Natural killer cell treated with Interleukin-12 subunit alpha and Interleukin-12 subunit beta and Interleukin-15 and Interleukin-18, amount 100 ng/mL, for 72 hours (primary cell): ENCODE data around the gene FOXA2. TPM values are rescaled to one million over a fixed set of nuclear protein-coding genes. Genes with fewer than 3 reads are reported as not detected.
"Not testable (repeated sequence)": the region's sequence is repeated elsewhere in the genome, so short reads cannot be mapped to it uniquely, and the experiment has no call there.

ENCODE experiments used
- ATAC-seq, 2 donors: fragments of 150-1000 bp; cut with Tn5 transposase in 1 of 2; sonication (Bioruptor Pico), chemical (Tn5 transposase) in 1 of 2; 2 replicates each; pipeline ENCODE4 v1.10.0; 2021
- DNase-seq: peaks from one replicate; pipeline ENCODE4 v3.0.0; 2022; ENCODE audit warnings: low spot score
- H3K27ac Mint-ChIP-seq, 2 donors: 1 replicate in 1 of 2; 2 replicates in 1 of 2; pipeline ENCODE4 v1.8.0; 2022; ENCODE audit warnings: mixed read lengths in 2 of 2, mild to moderate bottlenecking in 1 of 2, moderate library complexity in 1 of 2
- H3K27me3 Mint-ChIP-seq, 2 donors: 1 replicate in 1 of 2; 2 replicates in 1 of 2; pipeline ENCODE4 v1.8.0; 2022; ENCODE audit warnings: mixed read lengths in 2 of 2
- H3K36me3 Mint-ChIP-seq: one replicate; pipeline ENCODE4 v1.8.0; 2022; ENCODE audit warnings: mixed read lengths
- H3K4me1 Mint-ChIP-seq, 2 donors: 1 replicate in 1 of 2; 2 replicates in 1 of 2; pipeline ENCODE4 v1.8.0; 2022; ENCODE audit warnings: low read depth in 2 of 2, mixed read lengths in 2 of 2, mild to moderate bottlenecking in 1 of 2
- H3K4me3 Mint-ChIP-seq: one replicate; pipeline ENCODE4 v1.8.0; 2022; ENCODE audit warnings: mixed read lengths
- H3K9me3 Mint-ChIP-seq: 2 replicates; pipeline ENCODE4 v1.8.0; 2022; ENCODE audit warnings: mixed read lengths
- total RNA-seq, 2 donors: library from RNA; stranded (reverse); gene quantifications; one replicate each; pipeline ENCODE4 v1.2.3, GENCODE V29; 2022

The FOXA2 gene
- total RNA-seq, 2 donors from 2014 or later, result not detected

GRCh38 chr20:22554391-22554790, 30.0 kb downstream of the FOXA2 start:
- DNase-seq, result no peak
- no peaks in the 10 kb centered on the region for H3K4me1 Mint-ChIP-seq
- peaks cover 14 to 15% of the 10 kb centered on the region in 2 donors for H3K27me3 Mint-ChIP-seq
- H3K4me3 Mint-ChIP-seq, result no peak overlapping the region
- peaks cover 5% of the 10 kb centered on the region for H3K36me3 Mint-ChIP-seq
- no peak for ATAC-seq
- H3K9me3 Mint-ChIP-seq, result peaks cover 8% of the 10 kb centered on the region
- H3K27ac Mint-ChIP-seq, result no peak overlapping the region

- not testable (repeated sequence) for DNase-seq, H3K36me3 Mint-ChIP-seq, ATAC-seq, H3K27ac Mint-ChIP-seq, H3K27me3 Mint-ChIP-seq, H3K4me1 Mint-ChIP-seq, H3K4me3 Mint-ChIP-seq, H3K9me3 Mint-ChIP-seq
Observed at GRCh38 chr20:22550514-22550913, 33.9 kb downstream of the FOXA2 start.

- Mint-ChIP-seq H3K27me3 (peaks cover 5 to 7% of the 10 kb centered on the region in 2 donors), H3K27ac (no peak overlapping the region), H3K36me3 (no peaks in the 10 kb centered on the region)
Observed at GRCh38 chr20:22548040-22548439, 36.3 kb downstream of the FOXA2 start.

GRCh38 chr20:22546344-22546743, 38.0 kb downstream of the FOXA2 start:
- Mint-ChIP-seq H3K36me3 (no peaks in the 10 kb centered on the region), H3K27ac (no peak overlapping the region), H3K4me1 (no peaks in the 10 kb centered on the region), H3K4me3 (no peak overlapping the region), H3K9me3 (peaks cover 12% of the 10 kb centered on the region), H3K27me3 (peaks cover 3 to 7% of the 10 kb centered on the region in 2 donors)
- no peak for ATAC-seq
- no peak for DNase-seq

More at GRCh38 chr20:22548040-22548439, 36.3 kb downstream of the FOXA2 start:
- Mint-ChIP-seq H3K4me3 (no peak overlapping the region), H3K4me1 (no peaks in the 10 kb centered on the region), H3K9me3 (peaks cover 12% of the 10 kb centered on the region)
- no peak for ATAC-seq
- DNase-seq, result no peak

- peaks cover 3 to 7% of the 10 kb centered on the region in 2 donors for H3K27me3 Mint-ChIP-seq
- H3K27ac Mint-ChIP-seq, result no peak overlapping the region
- DNase-seq (no peak), ATAC-seq (no peak)
- H3K4me3 Mint-ChIP-seq, result no peak overlapping the region
- no peaks in the 10 kb centered on the region for H3K36me3 Mint-ChIP-seq
- no peaks in the 10 kb centered on the region for H3K4me1 Mint-ChIP-seq
- peaks cover 8% of the 10 kb centered on the region for H3K9me3 Mint-ChIP-seq
Observed at GRCh38 chr20:22545045-22545444, 39.3 kb downstream of the FOXA2 start.

GRCh38 chr20:22544462-22544861, 39.9 kb downstream of the FOXA2 start:
- peaks cover 3 to 7% of the 10 kb centered on the region in 2 donors for H3K27me3 Mint-ChIP-seq
- H3K4me1 Mint-ChIP-seq, result no peaks in the 10 kb centered on the region
- H3K4me3 Mint-ChIP-seq, result no peak overlapping the region
- no peaks in the 10 kb centered on the region for H3K36me3 Mint-ChIP-seq
- peaks cover 7% of the 10 kb centered on the region for H3K9me3 Mint-ChIP-seq
- DNase-seq, result no peak
- no peak overlapping the region for H3K27ac Mint-ChIP-seq
- ATAC-seq, result no peak

GRCh38 chr20:22542427-22542826, 41.9 kb downstream of the FOXA2 start:
- no peak overlapping the region for H3K4me3 Mint-ChIP-seq
- no peaks in the 10 kb centered on the region for H3K4me1 Mint-ChIP-seq
- peaks cover 11% of the 10 kb centered on the region for H3K9me3 Mint-ChIP-seq
- no peak for DNase-seq
- H3K27ac Mint-ChIP-seq, result no peak overlapping the region
- no peak for ATAC-seq
- H3K27me3 Mint-ChIP-seq, result peaks cover 4 to 16% of the 10 kb centered on the region in 2 donors
- no peaks in the 10 kb centered on the region for H3K36me3 Mint-ChIP-seq

- no peak overlapping the region for H3K4me3 Mint-ChIP-seq
- H3K36me3 Mint-ChIP-seq, result no peaks in the 10 kb centered on the region
- peaks cover 11% of the 10 kb centered on the region for H3K9me3 Mint-ChIP-seq
- H3K4me1 Mint-ChIP-seq, result no peaks in the 10 kb centered on the region
- ATAC-seq (no peak), DNase-seq (no peak)
- no peak overlapping the region for H3K27ac Mint-ChIP-seq
- H3K27me3 Mint-ChIP-seq, result peaks cover 2 to 10% of the 10 kb centered on the region in 2 donors
Observed at GRCh38 chr20:22540832-22541231, 43.5 kb downstream of the FOXA2 start.

GRCh38 chr20:22536956-22537756, 47.2 kb downstream of the FOXA2 start:
- Mint-ChIP-seq H3K9me3 (peaks cover 7% of the 10 kb centered on the region), H3K36me3 (no peaks in the 10 kb centered on the region), H3K4me1 (no peaks in the 10 kb centered on the region), H3K27me3 (peaks cover 2 to 9% of the 10 kb centered on the region in 2 donors), H3K27ac (no peak overlapping the region), H3K4me3 (no peak overlapping the region)
- no peak for DNase-seq
- no peak for ATAC-seq

- H3K27ac Mint-ChIP-seq, result no peak overlapping the region
- no peaks in the 10 kb centered on the region for H3K36me3 Mint-ChIP-seq
- peaks cover 7% of the 10 kb centered on the region for H3K9me3 Mint-ChIP-seq
- DNase-seq (no peak), ATAC-seq (no peak)
- H3K4me3 Mint-ChIP-seq, result no peak overlapping the region
- peaks cover 2 to 9% of the 10 kb centered on the region in 2 donors for H3K27me3 Mint-ChIP-seq
- H3K4me1 Mint-ChIP-seq, result no peaks in the 10 kb centered on the region
Observed at GRCh38 chr20:22536141-22536828, 48.1 kb downstream of the FOXA2 start.

GRCh38 chr20:22535483-22535882, 48.9 kb downstream of the FOXA2 start:
- no peak for DNase-seq
- peaks cover 7% of the 10 kb centered on the region for H3K9me3 Mint-ChIP-seq

GRCh38 chr20:22533823-22534751, 50.3 kb downstream of the FOXA2 start:
- H3K4me1 Mint-ChIP-seq, result no peaks in the 10 kb centered on the region
- DNase-seq (no peak), ATAC-seq (no peak)
- H3K9me3 Mint-ChIP-seq, result peaks cover 7% of the 10 kb centered on the region
- H3K4me3 Mint-ChIP-seq, result no peak overlapping the region
- no peak overlapping the region for H3K27ac Mint-ChIP-seq
- peaks cover 2 to 5% of the 10 kb centered on the region in 2 donors for H3K27me3 Mint-ChIP-seq
- no peaks in the 10 kb centered on the region for H3K36me3 Mint-ChIP-seq

More at GRCh38 chr20:22535483-22535882, 48.9 kb downstream of the FOXA2 start:
- H3K36me3 Mint-ChIP-seq, result no peaks in the 10 kb centered on the region
- no peak for ATAC-seq
- H3K27ac Mint-ChIP-seq, result no peak overlapping the region
- H3K4me1 Mint-ChIP-seq, result no peaks in the 10 kb centered on the region
- peaks cover 2 to 9% of the 10 kb centered on the region in 2 donors for H3K27me3 Mint-ChIP-seq
- H3K4me3 Mint-ChIP-seq, result no peak overlapping the region

- Mint-ChIP-seq H3K27me3 (no peaks in the 10 kb centered on the region), H3K9me3 (peaks cover 3% of the 10 kb centered on the region), H3K27ac (no peak overlapping the region), H3K4me1 (no peaks in the 10 kb centered on the region), H3K36me3 (no peaks in the 10 kb centered on the region), H3K4me3 (no peak overlapping the region)
- ATAC-seq (no peak), DNase-seq (no peak)
Observed at GRCh38 chr20:22532598-22532997, 51.8 kb downstream of the FOXA2 start.
